HEK293 (cell line): ENCODE measurements around the gene ARFGAP1.

Experiments used
- EGR2 ChIP-seq: fragments of 450-650 bp; formaldehyde crosslinking; IDR thresholded peaks from 2 replicates; pipeline ENCODE4 v1.5.1; 2016; ENCODE audit warnings: low read depth, missing biosample characterization, missing genetic modification characterization
- GLIS2 ChIP-seq: fragments of 450-650 bp; formaldehyde crosslinking; IDR thresholded peaks from 2 replicates; pipeline ENCODE4 v1.5.1; 2016; ENCODE audit warnings: missing biosample characterization, missing genetic modification characterization
- KLF7 ChIP-seq: fragments of 450-650 bp; formaldehyde crosslinking; IDR thresholded peaks from 2 replicates; pipeline ENCODE4 v1.5.1; 2016; ENCODE audit warnings: missing biosample characterization, missing genetic modification characterization, borderline replicate concordance
- SP7 ChIP-seq: fragments of 450-650 bp; formaldehyde crosslinking; IDR thresholded peaks from 2 replicates; pipeline ENCODE4 v1.5.1; 2016; ENCODE audit warnings: missing biosample characterization, missing genetic modification characterization
- ZNF133 ChIP-seq: fragments of 450-650 bp; formaldehyde crosslinking; IDR thresholded peaks from 2 replicates; pipeline ENCODE4 v1.5.1; 2016; ENCODE audit warnings: missing biosample characterization, missing genetic modification characterization
- ZNF140 ChIP-seq: fragments of 450-650 bp; formaldehyde crosslinking; IDR thresholded peaks from 2 replicates; pipeline ENCODE4 v1.5.1; 2016; ENCODE audit warnings: missing biosample characterization, missing genetic modification characterization
- ZNF169 ChIP-seq: fragments of 450-650 bp; formaldehyde crosslinking; IDR thresholded peaks from 2 replicates; pipeline ENCODE4 v1.5.1; 2016; ENCODE audit warnings: missing biosample characterization, missing genetic modification characterization
- ZNF18 ChIP-seq: fragments of 450-650 bp; formaldehyde crosslinking; IDR thresholded peaks from 2 replicates; pipeline ENCODE4 v1.5.1; 2016; ENCODE audit warnings: missing biosample characterization, missing genetic modification characterization
- ZNF19 ChIP-seq: fragments of 450-650 bp; formaldehyde crosslinking; IDR thresholded peaks from 2 replicates; pipeline ENCODE4; 2016; ENCODE audit warnings: missing biosample characterization, missing genetic modification characterization, low read depth
- ZNF223 ChIP-seq: fragments of 450-650 bp; formaldehyde crosslinking; IDR thresholded peaks from 2 replicates; pipeline ENCODE4 v1.5.1; 2016; ENCODE audit warnings: missing biosample characterization, missing genetic modification characterization
- ZNF266 ChIP-seq: fragments of 450-650 bp; formaldehyde crosslinking; IDR thresholded peaks from 2 replicates; pipeline ENCODE4 v1.5.1; 2016; ENCODE audit warnings: missing biosample characterization, missing genetic modification characterization, low read depth
- ZNF274 ChIP-seq, 2 experiments: fragments of 200-500 bp in 1 of 2; fragments of 450-650 bp in 1 of 2; sonication (Bioruptor generic) in 1 of 2; formaldehyde crosslinking in 1 of 2; IDR thresholded peaks; 2 replicates each; pipeline versions ENCODE4 v1.5.1 to v1.6.1; 2014 to 2016; ENCODE audit warnings: borderline replicate concordance in 1 of 2, inconsistent platforms in 1 of 2, low read length in 1 of 2, missing biosample characterization in 1 of 2, missing genetic modification characterization in 1 of 2
- ZNF324 ChIP-seq: fragments of 450-650 bp; formaldehyde crosslinking; IDR thresholded peaks from 2 replicates; pipeline ENCODE4 v1.5.1; 2016; ENCODE audit warnings: missing biosample characterization, missing genetic modification characterization
- ZNF362 ChIP-seq: fragments of 450-650 bp; formaldehyde crosslinking; IDR thresholded peaks from 2 replicates; pipeline ENCODE4 v1.5.1; 2016; ENCODE audit warnings: missing biosample characterization, missing genetic modification characterization
- ZNF433 ChIP-seq: fragments of 450-650 bp; formaldehyde crosslinking; IDR thresholded peaks from 2 replicates; pipeline ENCODE4 v1.5.1; 2016; ENCODE audit warnings: missing biosample characterization, missing genetic modification characterization, low read depth
- ZNF510 ChIP-seq: fragments of 450-650 bp; formaldehyde crosslinking; IDR thresholded peaks from 2 replicates; pipeline ENCODE4 v1.5.1; 2018; ENCODE audit warnings: mild to moderate bottlenecking, missing genetic modification characterization, missing biosample characterization; ENCODE audit not compliant: insufficient replicate concordance
- ZNF629 ChIP-seq: fragments of 450-650 bp; formaldehyde crosslinking; IDR thresholded peaks from 2 replicates; pipeline ENCODE4 v1.5.1; 2017; ENCODE audit warnings: missing biosample characterization, missing genetic modification characterization
- ZNF76 ChIP-seq: fragments of 450-650 bp; formaldehyde crosslinking; IDR thresholded peaks from 2 replicates; pipeline ENCODE4; 2016; ENCODE audit warnings: low read depth, missing biosample characterization, missing genetic modification characterization, borderline replicate concordance
- ZNF792 ChIP-seq: fragments of 450-650 bp; formaldehyde crosslinking; IDR thresholded peaks from 2 replicates; pipeline ENCODE4 v1.5.1; 2016; ENCODE audit warnings: missing biosample characterization, missing genetic modification characterization
- ZXDB ChIP-seq: fragments of 450-650 bp; formaldehyde crosslinking; IDR thresholded peaks from 2 replicates; pipeline ENCODE4 v1.5.1; 2016; ENCODE audit warnings: missing biosample characterization, missing genetic modification characterization
- TF ChIP-seq, protein P1 (sequence below): fragments of 450-650 bp; formaldehyde crosslinking; conservative IDR thresholded peaks from 2 replicates; pipeline ENCODE4 v1.5.1; 2016; ENCODE audit warnings: low read depth, missing biosample characterization, missing genetic modification characterization
- TF ChIP-seq, protein P2 (sequence below): fragments of 450-650 bp; formaldehyde crosslinking; IDR thresholded peaks from 2 replicates; pipeline ENCODE4 v1.5.1; 2016; ENCODE audit warnings: missing biosample characterization, missing genetic modification characterization
- TF ChIP-seq, protein P3 (sequence below): fragments of 450-650 bp; formaldehyde crosslinking; IDR thresholded peaks from 2 replicates; pipeline ENCODE4 v1.5.1; 2016; ENCODE audit warnings: missing biosample characterization, missing genetic modification characterization
- TF ChIP-seq, protein P4 (sequence below): fragments of 450-650 bp; formaldehyde crosslinking; IDR thresholded peaks from 2 replicates; pipeline ENCODE4 v1.5.1; 2016; ENCODE audit warnings: missing biosample characterization, missing genetic modification characterization
- TF ChIP-seq, protein P5 (sequence below): fragments of 450-650 bp; formaldehyde crosslinking; IDR thresholded peaks from 2 replicates; pipeline ENCODE4 v1.5.1; 2017; ENCODE audit warnings: missing biosample characterization, mild to moderate bottlenecking, missing genetic modification characterization, moderate library complexity

Gene ARFGAP1

DNA sequence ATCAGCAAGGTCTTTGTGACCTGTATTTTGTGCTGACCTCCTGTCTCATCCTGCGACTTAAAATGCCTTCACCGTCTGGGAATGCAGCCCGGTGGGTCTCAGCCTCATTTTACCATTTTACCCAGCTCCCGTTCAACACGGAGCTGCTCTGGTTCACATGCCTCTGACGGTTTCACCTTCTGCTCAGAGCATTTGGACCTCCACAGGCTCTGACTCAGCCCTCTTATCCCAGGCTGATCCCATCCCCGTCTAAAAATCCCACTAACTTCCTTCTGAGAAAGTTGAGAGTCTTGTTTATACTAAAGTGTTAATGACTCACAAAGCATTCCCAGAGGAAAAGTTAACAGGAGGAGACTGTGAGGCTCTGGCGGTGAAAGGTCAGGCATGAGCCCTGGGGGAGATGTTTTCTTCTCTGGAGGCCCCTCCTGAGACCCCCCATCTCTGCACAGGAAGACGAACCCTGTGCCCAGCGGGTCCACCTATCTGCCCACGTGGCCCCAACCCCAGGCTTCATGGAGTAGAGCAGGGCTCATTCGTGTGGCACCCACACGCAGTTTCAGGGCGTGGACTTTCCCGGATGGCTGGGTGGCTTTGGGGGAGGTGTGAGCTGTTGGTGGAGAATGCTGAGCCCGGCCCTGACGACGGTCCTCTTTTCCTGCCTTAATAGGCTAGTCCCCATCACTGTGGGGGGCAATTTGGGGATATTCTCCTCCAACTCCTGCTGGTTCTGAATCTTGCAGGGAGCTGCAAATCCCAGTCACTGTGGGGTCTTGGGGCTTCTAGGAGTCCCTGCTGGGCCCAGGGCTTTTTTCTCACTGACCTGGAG lies 40.2 kb upstream of the ARFGAP1 start (continued):
- TF ChIP-seq ZNF140 (tag by site-specific recombination) (no peak), ZNF510 (no peak), ZNF18 (tag by site-specific recombination) (no peak), ZNF362 (no peak), ZNF324 (no peak), ZNF76 (tag by site-specific recombination) (no peak), EGR2 (tag by site-specific recombination) (peak; percentile 51), ZNF274 (IDR thresholded peaks at IDR 0.05; ENCODE audit: low read length) (no peak), ZNF274 (tag by site-specific recombination; IDR thresholded peaks at IDR 0.05; ENCODE audit: borderline replicate concordance) (no peak), ZNF629 (tag by site-specific recombination) (peak; percentile 24; the same call in 1 of the 2 replicates), ZNF223 (tag by site-specific recombination) (no peak), GLIS2 (tag by site-specific recombination) (peak; percentile 55; the same call in 1 of the 2 replicates), ZNF19 (tag by site-specific recombination) (no peak), ZNF433 (tag by site-specific recombination) (no peak), KLF7 (tag by site-specific recombination) (0 out of 2 replicates have a peak, but pooled peaks have one; percentile 36), ZXDB (tag by site-specific recombination) (no peak), ZNF266 (tag by site-specific recombination) (no peak), ZNF133 (tag by site-specific recombination) (no peak), SP7 (tag by site-specific recombination) (0 out of 2 replicates have a peak, but pooled peaks have one; percentile 50), ZNF169 (tag by site-specific recombination) (no peak), ZNF792 (no peak)
- TF ChIP-seq, protein P1, sequence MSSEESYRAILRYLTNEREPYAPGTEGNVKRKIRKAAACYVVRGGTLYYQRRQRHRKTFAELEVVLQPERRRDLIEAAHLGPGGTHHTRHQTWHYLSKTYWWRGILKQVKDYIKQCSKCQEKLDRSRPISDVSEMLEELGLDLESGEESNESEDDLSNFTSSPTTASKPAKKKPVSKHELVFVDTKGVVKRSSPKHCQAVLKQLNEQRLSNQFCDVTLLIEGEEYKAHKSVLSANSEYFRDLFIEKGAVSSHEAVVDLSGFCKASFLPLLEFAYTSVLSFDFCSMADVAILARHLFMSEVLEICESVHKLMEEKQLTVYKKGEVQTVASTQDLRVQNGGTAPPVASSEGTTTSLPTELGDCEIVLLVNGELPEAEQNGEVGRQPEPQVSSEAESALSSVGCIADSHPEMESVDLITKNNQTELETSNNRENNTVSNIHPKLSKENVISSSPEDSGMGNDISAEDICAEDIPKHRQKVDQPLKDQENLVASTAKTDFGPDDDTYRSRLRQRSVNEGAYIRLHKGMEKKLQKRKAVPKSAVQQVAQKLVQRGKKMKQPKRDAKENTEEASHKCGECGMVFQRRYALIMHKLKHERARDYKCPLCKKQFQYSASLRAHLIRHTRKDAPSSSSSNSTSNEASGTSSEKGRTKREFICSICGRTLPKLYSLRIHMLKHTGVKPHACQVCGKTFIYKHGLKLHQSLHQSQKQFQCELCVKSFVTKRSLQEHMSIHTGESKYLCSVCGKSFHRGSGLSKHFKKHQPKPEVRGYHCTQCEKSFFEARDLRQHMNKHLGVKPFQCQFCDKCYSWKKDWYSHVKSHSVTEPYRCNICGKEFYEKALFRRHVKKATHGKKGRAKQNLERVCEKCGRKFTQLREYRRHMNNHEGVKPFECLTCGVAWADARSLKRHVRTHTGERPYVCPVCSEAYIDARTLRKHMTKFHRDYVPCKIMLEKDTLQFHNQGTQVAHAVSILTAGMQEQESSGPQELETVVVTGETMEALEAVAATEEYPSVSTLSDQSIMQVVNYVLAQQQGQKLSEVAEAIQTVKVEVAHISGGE (tag by site-specific recombination): no peak
- TF ChIP-seq, protein P2, sequence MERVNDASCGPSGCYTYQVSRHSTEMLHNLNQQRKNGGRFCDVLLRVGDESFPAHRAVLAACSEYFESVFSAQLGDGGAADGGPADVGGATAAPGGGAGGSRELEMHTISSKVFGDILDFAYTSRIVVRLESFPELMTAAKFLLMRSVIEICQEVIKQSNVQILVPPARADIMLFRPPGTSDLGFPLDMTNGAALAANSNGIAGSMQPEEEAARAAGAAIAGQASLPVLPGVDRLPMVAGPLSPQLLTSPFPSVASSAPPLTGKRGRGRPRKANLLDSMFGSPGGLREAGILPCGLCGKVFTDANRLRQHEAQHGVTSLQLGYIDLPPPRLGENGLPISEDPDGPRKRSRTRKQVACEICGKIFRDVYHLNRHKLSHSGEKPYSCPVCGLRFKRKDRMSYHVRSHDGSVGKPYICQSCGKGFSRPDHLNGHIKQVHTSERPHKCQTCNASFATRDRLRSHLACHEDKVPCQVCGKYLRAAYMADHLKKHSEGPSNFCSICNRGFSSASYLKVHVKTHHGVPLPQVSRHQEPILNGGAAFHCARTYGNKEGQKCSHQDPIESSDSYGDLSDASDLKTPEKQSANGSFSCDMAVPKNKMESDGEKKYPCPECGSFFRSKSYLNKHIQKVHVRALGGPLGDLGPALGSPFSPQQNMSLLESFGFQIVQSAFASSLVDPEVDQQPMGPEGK: peak; percentile 52; the same call in 1 of the 2 replicates
- TF ChIP-seq, protein P3, sequence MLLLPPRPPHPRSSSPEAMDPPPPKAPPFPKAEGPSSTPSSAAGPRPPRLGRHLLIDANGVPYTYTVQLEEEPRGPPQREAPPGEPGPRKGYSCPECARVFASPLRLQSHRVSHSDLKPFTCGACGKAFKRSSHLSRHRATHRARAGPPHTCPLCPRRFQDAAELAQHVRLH (tag by site-specific recombination): no peak
- TF ChIP-seq, protein P4, sequence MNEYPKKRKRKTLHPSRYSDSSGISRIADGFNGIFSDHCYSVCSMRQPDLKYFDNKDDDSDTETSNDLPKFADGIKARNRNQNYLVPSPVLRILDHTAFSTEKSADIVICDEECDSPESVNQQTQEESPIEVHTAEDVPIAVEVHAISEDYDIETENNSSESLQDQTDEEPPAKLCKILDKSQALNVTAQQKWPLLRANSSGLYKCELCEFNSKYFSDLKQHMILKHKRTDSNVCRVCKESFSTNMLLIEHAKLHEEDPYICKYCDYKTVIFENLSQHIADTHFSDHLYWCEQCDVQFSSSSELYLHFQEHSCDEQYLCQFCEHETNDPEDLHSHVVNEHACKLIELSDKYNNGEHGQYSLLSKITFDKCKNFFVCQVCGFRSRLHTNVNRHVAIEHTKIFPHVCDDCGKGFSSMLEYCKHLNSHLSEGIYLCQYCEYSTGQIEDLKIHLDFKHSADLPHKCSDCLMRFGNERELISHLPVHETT (tag by site-specific recombination): no peak
- TF ChIP-seq, protein P5, sequence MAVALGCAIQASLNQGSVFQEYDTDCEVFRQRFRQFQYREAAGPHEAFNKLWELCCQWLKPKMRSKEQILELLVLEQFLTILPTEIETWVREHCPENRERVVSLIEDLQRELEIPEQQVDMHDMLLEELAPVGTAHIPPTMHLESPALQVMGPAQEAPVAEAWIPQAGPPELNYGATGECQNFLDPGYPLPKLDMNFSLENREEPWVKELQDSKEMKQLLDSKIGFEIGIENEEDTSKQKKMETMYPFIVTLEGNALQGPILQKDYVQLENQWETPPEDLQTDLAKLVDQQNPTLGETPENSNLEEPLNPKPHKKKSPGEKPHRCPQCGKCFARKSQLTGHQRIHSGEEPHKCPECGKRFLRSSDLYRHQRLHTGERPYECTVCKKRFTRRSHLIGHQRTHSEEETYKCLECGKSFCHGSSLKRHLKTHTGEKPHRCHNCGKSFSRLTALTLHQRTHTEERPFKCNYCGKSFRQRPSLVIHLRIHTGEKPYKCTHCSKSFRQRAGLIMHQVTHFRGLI: no peak
